GM23338 (cell line): ENCODE data around the gene PUS3.
"Not testable (repeated sequence)": the region's sequence is repeated elsewhere in the genome, so short reads cannot be mapped to it uniquely, and the experiment has no call there.

Source experiments
- CTCF ChIP-seq, 2 experiments: fragments of 200-600 bp in 1 of 2; sonication (generic) in 1 of 2; conservative IDR thresholded peaks; 2 replicates each; pipeline versions ENCODE4 v1.5.1 to v1.6.1; 2016 to 2017; ENCODE audit warnings: antibody characterized with exemption in 2 of 2, low read depth in 2 of 2, mild to moderate bottlenecking in 2 of 2, moderate library complexity in 1 of 2
- EZH2 ChIP-seq: fragments of 200-600 bp; sonication (generic); IDR thresholded peaks from one replicate; pipeline ENCODE4 v1.8.0; 2017; ENCODE audit warnings: antibody characterized with exemption, mild to moderate bottlenecking, low read depth; ENCODE audit not compliant: unreplicated experiment
- POLR2AphosphoS5 ChIP-seq: IDR thresholded peaks from 2 replicates; pipeline ENCODE4 v1.6.1; 2016; ENCODE audit warnings: antibody characterized with exemption, low read depth
- REST ChIP-seq: IDR thresholded peaks from one replicate; pipeline ENCODE4 v1.6.1; 2018; ENCODE audit warnings: antibody characterized with exemption; ENCODE audit not compliant: unreplicated experiment

- not testable (repeated sequence) for TF ChIP-seq POLR2AphosphoS5; CTCF (conservative IDR thresholded peaks at IDR 0.05; ENCODE audit: low read depth in 2 of 2); REST; EZH2
Observed at GRCh38 chr11:125857670-125858069, 45.3 kb downstream of the PUS3 start.
